Activated CD8-positive, alpha-beta memory T cell treated with anti-CD3 and anti-CD28 coated beads for 1 hour (primary cell): ENCODE data around the gene PTPRO.

ENCODE experiments used
- DNase-seq, 2 donors: peaks; one replicate each; pipeline ENCODE4 v3.0.0-alpha.2; 2020; ENCODE audit warnings: low read depth in 1 of 2; ENCODE audit errors: extremely low read depth in 1 of 2

PTPRO gene

DNA sequence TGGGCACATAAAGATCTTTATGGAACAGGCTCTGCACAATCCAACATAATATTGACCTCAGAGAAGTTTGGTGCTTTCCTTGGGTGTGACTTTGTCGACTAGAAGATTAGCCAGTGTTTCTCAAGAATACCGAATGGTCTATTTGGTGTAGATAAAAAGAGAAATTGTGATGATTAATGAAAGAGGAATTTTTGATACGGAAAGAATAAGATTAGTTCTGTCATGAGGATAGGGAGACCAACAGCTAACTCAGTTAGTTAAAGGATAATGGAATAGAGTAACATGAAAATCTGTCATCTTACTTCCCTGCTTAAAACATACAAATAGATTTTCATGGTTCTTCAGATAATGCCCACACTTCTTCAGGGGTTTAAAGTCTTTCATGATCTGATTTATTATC lies 24.2 kb downstream of the PTPRO start:
- DNase-seq = no peak

DNA sequence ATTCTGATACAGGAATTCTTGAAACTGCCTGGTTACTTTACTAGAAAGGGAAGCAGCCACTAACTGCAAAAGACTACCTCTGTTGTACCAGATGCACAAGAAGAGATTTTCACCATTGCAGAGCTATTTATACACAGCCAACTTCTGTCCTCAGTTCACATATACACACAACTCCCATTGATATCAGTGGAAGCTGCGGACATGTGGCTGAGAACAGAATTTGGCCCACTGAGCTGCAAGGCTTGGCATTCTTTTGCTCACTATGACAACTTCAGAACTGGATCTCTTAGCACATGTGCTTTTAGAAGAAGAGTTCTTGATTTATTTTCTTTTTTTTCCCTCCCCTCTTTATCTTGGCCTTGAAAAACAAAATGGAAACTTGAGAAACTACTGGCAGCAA lies 28.3 kb downstream of the PTPRO start:
- DNase-seq = no peak

DNA sequence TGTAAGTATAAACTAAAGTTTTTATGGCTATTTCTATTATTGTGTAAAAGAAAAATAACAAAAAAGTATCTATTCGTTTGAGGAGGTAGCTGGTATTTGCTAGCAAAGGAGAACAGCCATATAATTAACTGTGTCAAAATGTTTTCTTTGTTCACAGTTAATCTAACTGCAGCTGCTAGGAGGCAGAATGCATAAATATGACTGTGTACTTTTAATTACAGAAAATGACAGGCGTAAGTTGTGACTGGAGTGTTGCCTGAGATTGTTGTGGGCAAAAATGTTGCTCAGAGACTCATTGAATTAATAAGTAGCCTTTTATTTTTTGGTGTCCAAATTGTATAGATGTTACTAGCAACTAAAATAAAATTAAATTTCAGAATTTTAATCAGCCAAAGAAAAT lies 33.5 kb downstream of the PTPRO start:
- DNase-seq = no peak

DNA sequence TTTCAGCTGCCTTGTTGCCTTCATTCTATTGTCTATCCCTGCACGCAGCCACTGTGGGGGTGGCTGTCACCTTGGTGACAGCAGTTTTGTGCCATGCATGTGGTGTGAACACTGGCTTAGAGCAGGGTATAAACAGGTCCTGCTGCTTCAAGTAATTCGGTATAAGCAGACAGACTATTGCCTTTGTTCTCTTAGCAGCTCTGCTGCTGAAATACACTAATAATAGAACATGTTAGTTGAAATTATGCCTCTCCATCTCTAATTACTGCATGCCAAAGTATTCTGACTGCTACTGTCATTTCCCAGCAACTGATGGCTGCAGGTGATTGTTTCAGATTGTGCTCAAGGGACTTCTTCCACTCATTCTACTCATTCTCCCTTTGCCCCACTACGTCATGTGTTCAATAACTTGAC lies 34.6 kb downstream of the PTPRO start:
- no peak for DNase-seq

DNA sequence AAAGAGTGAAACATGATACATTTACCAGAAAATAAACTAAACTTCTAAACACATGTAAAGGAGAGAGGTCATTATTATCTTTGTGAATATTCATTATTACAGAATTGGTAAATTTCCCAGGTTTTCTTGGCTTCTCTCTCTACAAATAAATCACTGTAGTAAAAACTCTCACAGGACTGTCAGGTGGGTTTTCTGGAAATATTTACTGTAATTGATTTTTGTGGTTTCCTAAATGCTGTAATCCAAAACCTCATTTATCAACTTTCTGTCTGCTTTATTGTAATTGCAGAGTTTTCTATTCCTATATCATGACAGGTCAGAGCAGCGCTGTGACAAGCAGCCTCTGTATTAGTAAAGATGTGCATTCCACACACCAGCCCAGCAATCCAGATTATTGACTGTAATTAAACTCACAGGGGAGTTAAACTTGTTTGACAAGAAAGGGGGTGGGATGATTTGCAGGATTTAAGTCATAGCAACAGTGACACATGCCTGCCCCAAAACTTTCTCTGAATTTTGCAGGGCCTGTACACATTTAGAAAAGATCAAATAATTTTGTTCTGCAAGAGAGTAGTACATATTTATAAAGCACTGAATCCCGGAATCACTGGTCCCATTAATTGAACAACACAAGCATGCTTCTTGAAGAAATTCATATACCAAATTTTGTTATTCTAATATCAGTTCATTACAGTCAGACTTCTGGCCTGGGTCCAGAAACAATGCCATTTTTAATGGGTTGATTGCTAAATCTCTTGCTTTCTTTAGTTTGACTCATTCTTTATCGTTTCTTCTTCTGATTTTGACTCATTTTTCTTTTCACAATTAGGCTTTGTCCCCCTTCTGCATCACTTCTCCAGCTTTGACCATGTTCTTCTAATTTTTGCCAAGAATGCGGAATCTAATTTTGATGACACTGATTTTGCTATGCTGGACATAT lies 42.2 kb downstream of the PTPRO start:
- DNase-seq = no peak

DNA sequence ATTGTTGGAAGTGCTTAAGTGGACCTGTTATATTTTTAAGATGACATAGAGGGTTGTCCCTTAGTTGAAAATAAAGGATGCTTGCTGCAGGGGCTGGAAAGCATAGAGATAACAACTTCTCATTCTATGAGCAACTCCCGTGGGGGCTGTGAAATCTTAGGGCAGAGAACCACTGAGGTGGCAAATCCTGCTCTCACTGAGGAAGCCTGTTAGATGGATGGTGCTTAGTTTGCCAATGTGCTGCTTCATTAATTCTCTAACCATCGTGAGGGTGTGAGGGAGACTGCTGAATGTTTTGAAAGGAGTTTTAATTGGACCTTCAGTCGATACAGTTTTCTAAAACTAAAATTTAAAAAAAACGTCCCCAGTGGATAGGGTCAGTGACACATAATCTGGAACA lies 46.5 kb downstream of the PTPRO start:
- no peak for DNase-seq

DNA sequence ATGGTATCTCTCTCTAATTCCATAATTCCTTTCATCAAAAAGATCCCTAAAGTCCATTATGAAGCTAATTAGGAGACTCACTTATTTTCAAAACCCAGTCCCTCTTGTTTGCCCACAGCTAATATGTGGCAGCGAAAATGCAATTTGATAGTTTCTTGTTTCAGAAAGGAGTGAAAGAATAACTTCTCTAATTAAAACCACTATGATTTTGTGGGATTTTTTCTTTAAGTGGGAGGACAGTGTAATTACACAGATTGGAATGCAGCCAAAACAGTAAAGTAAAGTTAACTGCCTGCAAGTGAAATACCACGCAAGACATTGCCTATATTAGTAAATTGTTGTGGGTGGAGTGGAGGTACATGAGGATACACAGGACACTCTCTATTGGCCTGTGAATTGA lies 50.0 kb downstream of the PTPRO start:
- no peak for DNase-seq

DNA sequence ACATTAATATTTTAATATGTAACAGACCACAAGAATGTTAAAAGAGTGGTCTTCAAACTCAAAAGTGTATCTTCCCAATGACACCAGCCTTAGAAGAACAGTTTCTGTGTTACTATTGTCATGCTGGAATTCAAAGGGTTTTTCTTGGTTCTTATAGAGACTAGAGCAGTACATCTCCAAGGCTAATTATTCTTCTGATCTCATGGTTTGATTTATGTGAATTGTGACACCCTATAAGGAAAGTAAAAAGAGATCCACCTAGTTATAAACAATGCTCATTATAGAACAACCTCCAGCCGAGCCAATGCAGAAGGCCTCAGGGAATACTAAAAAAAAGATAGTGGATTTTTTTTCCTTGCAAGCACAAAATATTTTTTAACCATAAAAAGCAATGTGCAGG lies 65.5 kb downstream of the PTPRO start:
- no peak for DNase-seq

DNA sequence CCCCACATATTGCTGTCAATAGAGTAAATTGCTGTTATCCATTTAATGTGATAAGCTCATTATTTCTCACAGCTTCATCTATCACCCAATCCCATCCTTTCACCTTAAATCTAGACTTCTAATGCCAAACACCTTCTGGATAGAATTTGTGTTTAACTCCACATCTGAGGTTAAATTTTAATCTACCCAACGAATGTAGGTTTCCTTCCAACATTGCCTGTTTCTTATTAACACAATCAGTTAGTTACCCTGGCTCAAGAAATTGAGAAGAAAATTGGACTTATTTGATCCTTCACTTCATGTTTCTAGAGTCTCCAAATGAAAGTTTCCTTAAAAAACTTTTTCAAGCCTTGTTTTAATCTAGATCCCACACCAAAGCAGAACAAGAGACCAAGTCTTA lies 67.3 kb downstream of the PTPRO start:
- no peak for DNase-seq

DNA sequence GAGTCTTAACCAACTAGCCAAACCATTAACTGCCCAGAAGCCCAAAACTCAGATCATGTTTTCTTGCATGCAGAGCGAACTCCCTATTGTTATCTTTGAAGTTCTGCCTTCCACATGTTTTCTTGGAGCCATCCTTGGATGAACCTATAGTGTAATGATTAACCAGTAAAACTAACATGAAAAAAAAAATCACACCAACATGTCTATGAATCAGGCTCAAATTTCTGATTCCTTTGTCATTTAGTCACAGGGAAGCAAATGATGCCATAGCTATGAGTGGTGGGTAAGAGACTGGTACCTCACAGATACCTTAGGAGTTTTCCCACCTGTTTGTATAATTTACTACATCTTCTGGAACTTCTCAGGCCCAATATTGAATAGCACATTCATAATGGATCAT lies 70.7 kb downstream of the PTPRO start:
- DNase-seq = no peak

DNA sequence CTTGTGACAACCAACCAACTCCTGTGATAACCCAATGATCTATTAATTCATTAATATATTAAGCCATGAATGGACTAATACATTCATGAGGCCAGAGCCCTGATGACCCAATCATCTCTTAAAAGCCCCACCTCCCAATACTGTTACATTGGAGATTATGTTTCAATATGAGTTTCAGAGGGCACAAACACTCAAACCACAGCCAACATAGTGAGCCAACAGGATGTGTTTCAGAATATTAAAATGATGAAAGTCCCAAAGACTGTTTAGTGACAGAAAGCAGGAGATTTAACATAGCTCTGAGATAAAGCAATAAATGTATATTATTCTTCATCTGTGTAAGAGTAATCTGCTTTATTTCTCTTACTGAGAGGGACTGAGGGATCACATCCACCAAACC lies 71.7 kb downstream of the PTPRO start:
- DNase-seq = no peak

DNA sequence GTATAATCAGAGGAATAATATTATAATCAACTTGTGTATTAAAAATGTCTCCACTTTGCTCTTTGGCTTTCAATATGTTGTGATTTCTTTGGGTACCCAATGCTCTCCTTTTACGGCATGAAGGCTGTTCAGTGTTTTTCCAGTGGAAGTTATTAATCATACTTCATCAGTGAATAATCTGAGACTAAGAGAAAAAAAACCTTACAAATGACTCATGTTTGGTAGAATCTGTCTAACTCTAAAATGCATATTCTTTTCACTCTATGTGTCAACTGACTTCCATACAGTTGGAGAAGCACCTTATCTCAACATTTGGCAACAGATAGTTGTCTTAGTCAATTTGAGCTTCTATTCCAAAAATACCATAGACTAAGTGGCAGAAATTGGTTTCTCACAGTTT lies 82.2 kb downstream of the PTPRO start:
- no peak for DNase-seq

DNA sequence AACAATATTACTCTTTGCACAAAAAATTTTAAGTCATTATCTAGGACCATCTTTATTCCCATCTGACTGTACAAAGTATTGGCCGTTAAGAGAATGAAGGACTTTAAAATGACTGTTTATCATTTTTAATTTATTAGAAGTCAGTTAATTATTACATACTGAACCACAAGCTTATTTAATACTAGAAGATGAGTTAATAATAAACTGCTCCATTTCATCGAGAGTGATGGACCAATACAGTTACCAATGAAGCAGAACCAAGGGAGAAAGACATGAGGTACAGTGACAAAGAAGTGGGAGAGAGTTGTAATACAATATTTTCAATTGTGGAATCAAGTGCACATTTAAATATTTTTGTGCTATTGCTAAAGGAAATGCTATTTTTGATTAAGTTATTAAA lies 83.3 kb downstream of the PTPRO start:
- no peak for DNase-seq

DNA sequence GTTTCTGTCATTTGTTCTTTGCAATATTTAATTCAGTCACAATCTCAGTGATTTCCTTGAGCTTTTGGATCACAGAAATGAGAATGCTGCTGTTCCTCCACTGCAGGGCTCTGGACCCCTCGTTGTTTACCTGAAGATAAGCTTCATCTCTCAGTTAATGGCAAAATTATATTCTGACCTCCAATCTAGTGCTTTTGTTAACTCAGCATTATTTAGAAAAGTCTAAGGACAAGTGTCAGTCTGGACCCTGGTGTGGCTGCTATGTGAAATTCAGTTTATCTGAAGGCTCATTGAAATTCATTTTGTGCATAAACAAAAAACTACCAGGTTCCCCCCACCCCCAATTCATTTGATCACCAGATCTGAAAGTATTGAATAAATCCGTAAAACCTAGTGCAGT lies 84.7 kb downstream of the PTPRO start:
- DNase-seq = no peak

DNA sequence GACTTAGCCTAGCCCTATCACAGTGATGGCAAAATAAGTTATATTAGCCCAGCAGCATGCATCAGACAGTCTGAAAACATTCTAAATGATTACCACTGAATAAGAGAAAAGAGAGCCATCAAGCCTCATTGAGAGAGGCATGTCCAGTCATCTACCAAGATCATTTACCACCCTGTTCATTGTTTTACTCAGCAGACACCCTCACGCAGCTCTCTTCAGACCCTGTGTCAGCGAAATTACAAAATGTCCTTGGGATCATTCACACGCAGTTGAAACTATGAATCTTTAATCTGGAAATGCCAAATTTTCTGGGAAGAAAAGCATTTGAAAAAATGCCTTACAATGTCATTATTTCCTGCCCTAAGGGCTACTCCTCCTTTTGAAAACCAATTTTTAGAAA lies 89.5 kb downstream of the PTPRO start:
- DNase-seq = no peak

DNA sequence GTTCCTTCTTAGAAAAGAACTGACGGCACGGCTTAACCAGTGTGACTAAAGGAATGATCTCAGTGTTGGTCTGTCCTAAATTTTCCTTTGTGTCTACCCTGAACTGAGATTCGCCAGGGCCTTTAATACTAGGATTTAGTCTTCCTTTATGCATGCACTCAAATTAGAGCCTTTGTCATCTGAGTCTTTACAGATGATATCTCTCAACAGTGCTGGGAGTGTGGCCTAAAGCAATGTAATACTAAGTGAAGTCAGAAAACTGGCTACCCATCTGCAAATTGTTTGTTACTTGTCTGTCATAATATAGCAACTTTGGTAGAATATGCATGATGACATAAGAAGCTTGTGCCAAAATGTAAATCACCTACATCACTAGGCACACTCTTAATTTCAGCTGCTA lies 95.4 kb downstream of the PTPRO start:
- no peak for DNase-seq

DNA sequence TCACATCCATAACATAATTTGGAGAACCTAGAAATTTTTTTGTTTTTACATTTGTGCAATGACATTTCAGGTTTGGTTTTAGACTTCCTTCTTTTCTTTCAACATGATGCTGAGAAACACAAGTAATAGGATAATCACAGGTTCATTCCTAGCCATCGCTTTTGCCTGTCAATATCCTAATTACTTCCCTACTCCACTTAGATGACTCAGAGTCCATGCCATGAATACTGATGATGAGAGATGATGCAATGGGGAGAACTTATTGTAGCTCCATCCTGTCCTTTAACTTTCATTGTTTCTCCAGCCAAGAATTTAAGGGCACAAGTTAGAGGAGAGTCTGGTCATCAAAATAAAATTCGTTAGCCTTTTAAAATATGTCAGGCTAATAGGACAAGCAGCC lies 101.3 kb downstream of the PTPRO start:
- no peak for DNase-seq

DNA sequence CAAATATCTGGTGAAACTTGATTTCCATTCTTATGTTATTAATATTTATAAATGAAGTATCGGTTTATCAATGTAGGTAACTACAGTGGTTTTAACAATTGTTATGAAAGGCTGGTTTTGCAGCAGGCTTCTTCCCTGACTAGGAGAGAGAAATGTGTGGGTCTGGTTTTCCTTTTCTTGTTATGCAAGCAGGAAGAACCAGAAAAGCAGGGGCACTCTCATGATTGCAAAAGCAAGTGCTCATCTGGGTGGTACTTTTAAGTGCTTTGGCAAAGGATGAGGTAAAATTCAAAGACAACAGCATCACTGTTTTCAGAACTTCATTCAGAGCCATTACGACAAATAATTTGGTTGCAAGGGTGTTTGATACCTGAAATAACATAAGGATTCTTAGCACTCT lies 105.6 kb downstream of the PTPRO start:
- DNase-seq = no peak

DNA sequence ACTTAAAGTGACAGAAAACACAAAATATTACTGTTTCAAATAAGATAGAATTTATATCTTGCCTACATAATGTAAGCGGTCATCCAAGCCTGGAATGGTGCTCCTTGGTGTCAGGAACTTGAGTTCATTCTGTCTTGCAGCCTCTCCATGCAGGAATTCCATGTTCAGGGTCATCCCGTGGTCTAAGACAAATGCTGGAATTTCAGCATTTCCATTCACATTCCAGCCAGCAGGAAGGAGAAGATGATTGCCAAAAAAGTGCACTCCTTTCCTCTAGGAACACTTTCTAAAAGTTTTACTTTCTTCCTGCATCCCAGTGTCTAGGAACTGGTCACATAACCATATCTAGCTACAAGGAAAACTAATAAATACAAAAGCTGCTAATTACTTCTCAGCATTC lies 106.3 kb downstream of the PTPRO start:
- DNase-seq = no peak

DNA sequence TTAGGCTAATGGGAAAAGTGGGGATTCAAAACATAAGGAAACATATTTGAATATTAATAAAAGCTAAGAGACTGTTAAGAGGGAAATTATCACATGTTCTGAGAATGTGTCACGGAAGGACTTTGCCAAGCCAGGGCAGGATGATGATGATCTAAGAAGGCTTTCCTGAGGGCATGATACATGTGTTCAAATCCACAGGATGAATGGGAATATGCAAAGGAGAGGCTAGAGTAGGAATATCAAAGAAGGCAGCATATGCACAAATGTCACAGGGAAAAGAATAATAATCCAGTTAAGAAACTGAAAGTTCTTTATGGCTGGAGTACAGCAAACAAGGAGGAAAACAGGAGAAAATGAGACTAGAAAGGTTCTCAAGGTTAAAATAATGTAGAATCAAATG lies 107.0 kb downstream of the PTPRO start:
- DNase-seq = no peak

DNA sequence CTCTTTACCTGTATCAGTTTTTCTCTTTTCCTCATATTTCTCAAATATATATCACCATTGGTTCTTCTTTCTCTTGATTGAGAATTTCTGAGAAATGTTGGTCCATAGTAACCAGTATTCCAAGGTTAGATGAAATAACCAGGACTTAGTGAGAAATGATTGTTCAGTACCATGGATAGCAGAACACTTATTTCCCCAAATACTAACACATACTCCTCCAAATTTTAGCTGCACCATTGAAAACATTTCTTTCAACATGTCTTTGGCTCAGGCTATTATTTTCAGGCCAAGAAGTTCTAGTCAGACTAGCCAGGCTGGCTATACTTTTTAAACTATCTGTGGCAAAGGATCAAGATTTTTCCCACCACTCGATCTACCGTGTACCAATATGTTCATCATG lies 113.3 kb downstream of the PTPRO start:
- no peak for DNase-seq

DNA sequence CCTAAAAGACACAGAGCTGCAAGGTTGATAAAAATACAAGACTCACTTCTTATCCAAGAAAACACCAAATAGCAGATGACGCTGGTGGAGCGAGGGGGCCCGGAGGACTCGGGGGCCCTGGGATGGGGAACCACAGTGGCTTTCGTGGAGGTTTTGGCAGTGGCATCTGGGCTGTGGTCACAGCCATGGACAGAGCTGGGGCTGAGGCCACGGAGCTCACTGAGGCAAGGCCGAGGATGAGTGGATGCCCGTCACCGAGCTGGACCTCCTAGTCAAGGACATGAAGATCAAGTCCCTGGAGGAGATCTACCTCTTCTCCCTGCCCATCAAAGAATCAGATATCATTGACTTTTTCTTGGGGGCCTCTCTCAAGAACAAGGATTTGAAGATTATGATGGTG lies 117.2 kb downstream of the PTPRO start:
- DNase-seq = no peak

DNA sequence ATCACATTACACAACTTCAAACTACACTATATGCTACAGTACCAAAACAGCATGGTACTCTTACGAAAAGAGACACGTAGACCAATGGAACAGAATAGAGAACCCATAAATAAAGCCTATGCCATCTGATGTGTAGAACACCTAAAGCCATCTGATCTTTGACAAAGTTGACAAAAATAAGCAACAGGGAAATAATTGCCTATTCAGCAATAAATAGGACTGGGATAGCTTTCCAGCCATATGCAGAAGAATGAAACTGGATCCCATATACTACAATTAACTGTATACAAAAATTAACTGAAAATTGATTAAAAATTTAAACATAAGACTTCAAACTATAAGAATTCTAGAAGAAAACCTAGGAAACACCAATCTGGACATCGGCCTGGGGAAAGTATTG lies 120.7 kb downstream of the PTPRO start:
- DNase-seq = no peak
